A549 treated with AZD9567 at 1 μM for 4 hours (cell line): ENCODE measurements around the gene CYP20A1. TPM values are rescaled to one million over a fixed set of nuclear protein-coding genes. Genes with fewer than 3 reads are reported as not detected.

Source experiments
- total RNA-seq: library from RNA; stranded (reverse); fragments of 200-300 nt; extraction: Qiagen RNA extraction; gene quantifications from 5 replicates; pipeline ENCODE4 v1.2.3, GENCODE V29; 2022; ENCODE audit not compliant: insufficient read depth

CYP20A1 gene, protein sequence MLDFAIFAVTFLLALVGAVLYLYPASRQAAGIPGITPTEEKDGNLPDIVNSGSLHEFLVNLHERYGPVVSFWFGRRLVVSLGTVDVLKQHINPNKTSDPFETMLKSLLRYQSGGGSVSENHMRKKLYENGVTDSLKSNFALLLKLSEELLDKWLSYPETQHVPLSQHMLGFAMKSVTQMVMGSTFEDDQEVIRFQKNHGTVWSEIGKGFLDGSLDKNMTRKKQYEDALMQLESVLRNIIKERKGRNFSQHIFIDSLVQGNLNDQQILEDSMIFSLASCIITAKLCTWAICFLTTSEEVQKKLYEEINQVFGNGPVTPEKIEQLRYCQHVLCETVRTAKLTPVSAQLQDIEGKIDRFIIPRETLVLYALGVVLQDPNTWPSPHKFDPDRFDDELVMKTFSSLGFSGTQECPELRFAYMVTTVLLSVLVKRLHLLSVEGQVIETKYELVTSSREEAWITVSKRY
- total RNA-seq, result 8.6 to 14.9 TPM (median 9.4 TPM) in 5 replicates

DNA sequence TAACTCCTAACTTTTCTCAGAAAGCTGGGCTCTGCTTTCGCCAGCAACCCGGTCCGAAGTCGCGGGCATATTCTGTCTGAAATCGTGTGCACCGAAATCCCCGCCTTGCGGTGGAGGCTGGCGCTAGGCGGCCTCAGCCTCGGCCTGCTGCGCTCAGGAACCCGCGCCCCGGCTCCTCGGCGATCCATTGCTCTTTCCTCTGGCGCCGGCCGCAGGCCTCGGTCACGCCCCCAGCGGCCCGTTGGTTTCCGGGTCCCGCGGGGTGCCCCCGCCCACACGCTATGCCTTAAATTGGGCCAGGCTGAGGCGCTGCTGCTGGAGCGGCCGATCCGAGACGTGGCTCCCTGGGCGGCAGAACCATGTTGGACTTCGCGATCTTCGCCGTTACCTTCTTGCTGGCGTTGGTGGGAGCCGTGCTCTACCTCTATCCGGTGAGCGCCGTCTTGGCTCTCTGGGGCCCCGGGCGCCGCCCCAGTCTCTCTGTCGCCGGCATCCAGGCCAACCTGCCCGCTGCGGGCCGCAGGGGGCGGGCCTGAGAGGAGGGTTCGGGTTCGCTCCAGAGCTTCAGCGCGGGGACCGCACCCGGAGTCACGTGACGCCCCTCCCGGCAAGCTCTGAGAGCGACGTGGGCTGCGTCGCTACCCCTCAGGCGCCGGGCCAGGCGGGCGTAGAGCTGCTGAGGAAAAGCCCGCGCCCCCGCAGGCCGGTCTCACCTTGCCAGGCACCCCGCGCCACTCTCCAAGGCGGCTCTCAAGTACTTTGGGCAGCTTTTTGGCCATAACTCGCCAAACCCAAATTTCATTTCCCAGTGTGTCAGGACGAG lies at the start of gene CYP20A1:
CYP20A1 (plus strand) TSS at position 315 of the 823 bp plus-strand sequence; CDS start at position 360, 45 bp downstream.

DNA sequence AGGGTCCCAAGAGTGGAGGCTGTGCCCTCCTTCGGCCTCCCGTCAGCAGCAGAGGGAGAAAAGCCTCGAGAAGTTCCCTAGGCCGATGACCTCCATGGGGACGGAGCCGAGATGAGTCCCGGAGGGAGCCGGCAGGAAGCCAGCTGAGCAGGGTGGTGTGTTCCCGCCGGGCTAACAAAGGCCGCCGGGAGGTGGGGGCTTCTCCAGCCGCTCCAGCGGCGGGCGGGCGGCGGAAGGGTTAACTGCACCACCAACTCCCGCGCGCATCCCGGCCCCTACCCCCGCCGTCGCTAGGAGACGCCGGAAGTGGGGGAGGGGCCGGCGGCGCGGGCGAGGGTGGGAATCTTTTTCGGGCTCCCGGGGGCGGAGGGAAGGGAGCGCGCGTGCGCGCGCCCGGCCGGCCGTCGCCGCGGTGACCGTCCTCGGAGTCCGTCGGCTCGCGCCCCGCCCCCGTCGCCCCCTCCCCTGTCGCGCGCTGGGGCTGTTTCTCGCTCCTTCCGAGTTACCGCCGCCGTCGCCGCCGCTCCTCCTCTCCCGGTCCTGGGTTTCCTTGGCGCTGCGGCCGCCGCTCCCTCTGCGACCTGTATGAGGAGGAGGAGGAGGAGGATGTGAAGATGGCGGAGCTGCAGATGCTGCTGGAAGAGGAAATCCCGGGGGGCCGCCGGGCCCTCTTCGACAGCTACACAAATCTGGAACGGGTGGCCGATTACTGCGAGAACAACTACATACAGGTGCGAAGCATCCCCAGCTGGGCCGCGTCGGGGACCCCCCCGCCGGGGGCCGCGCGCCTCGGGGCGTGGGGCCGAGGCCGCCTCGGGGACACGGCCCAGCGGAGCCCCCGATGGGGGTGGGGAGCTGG lies 89.3 kb downstream of the CYP20A1 start, which contains the start of gene ABI2:
ABI2 (plus strand) TSS at position 494 of the 859 bp plus-strand sequence; CDS start at position 615, 121 bp downstream.

Other genes with a start within 250 kb of the CYP20A1 start
- 3.4 to 5.0 TPM (median 4.5 TPM) in 5 replicates for gene NBEAL1, start 224.1 kb upstream of the CYP20A1 start, total RNA-seq
- gene ABI2, start 89.4 kb downstream of the CYP20A1 start, total RNA-seq, result 54.3 to 73.8 TPM (median 56.4 TPM) in 5 replicates